ENCODE measurements around the gene CGA. TPM values are rescaled to one million over a fixed set of nuclear protein-coding genes. Genes with fewer than 3 reads are reported as not detected.

The CGA gene
- total RNA-seq, 1 donor from 2014 or later: not detected

Other genes with a start within 250 kb of the CGA start
- not detected in 2 replicates for gene HTR1E, start 157.6 kb downstream of the CGA start, total RNA-seq
- gene ZNF292, start 60.5 kb upstream of the CGA start, total RNA-seq: 61.2 and 63.7 TPM in 2 replicates
- gene SMIM8, start 227.5 kb upstream of the CGA start, total RNA-seq: 8.1 and 10.5 TPM in 2 replicates
- not detected in 2 replicates for gene GJB7, start 234.2 kb upstream of the CGA start, total RNA-seq
- gene C6orf163, start 249.7 kb upstream of the CGA start, total RNA-seq: 1.3 and 1.9 TPM in 2 replicates

Measured in activated CD4-positive, alpha-beta T cell treated with anti-CD3 and anti-CD28 coated beads, Interleukin-2, amount 10 ng/mL, durations not matched to agents 24 days and 14 days (primary cell).